NOMO-1 treated with DMSO at 0.1 percent for 48 hours (cell line): Measurements from ENCODE around the gene PLEKHN1.

Source experiments
- DNase-seq: peaks from one replicate; lab custom pipeline; 2025; ENCODE audit not compliant: unreplicated experiment; lab: John Stamatoyannopoulos, UW

The PLEKHN1 gene

DNA sequence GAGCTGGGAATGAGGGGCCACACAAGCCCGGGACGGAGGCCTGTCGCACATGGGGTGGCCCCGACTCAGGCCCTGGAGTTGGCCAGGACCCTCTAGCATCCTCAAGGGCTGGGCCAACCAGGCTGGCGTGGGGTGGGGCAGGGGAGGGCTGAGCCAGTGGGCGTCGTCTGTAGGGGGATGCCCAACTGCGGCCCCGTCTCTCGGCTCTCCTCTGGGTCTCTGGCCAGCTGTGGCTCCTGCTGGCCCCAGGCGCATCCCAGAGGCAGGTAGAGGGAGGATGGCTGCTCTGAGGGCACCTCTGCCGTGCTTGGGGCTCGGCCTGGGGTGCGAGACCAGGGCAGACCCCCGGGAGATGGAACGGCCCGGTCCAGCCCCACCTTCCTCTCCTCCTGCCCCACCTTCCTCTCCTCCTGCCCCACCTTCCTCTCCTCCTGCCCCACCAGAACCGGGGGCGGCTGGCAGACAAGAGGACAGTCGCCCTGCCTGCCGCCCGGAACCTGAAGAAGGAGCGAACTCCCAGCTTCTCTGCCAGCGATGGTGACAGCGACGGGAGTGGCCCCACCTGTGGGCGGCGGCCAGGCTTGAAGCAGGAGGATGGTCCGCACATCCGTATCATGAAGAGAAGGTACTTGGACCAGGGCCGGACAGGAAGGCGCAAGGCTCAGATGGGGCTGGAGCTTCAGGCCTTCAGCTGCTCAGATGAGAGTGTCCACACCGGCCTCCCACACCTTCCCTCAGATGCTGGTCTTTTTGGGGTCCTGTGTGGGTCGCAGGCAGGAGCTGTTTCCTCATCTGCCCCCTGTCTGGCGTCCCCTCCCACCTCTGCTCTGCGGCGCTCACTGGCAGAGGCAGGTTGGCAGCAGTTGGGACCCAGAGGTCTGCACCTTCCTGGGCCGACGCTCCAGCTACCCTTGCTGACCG is 36.3 kb upstream of the PLEKHN1 start:
- no peak for DNase-seq

- no peak for DNase-seq
These were observed 35.6 kb upstream of the PLEKHN1 start for GRCh38 chr1:930633-931138.

GRCh38 chr1:931380-932172 is 34.7 kb upstream of the PLEKHN1 start:
- no peak for DNase-seq

GRCh38 chr1:932173-932510 is 34.1 kb upstream of the PLEKHN1 start:
- no peak for DNase-seq

DNA sequence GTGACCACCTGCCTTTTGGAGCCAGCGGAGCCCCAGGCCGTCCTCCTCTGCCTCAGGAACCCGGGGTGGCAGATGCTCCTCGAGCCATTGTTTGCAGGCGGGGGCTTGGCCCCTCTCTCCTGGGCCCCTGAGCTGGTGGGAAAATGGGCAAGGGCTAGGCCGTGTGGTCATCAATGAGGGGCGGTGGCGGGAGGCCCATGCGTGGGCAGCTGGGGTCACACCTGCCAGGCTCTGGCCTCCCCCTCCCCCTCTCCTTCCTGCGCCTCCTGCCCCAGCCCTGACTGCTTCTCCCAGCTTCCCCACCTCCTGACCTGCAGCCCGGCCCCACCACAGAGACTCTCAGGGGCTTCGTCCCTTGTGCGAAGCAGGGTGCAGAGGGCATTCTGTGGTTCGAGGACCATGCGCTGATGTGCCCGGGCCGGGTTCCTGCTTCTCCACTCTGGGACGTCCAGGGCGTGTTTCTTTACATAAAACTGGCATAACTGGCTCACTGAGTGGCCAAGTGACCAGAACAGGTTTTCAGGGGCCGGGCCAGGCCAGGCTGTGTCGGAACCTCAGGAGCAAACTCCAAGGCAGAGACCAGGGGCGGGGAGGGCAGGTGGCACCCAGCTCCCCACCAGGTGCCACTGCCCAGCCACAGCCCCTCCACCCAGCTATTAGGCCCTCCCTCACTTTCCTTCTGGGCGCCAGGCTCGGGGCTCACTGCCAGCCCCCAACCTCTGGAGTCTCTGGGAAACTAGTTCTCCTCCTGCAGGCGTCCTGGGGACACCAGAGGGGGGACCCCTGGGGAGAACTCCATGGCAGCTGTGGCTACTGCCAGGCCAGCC is 33.3 kb upstream of the PLEKHN1 start:
- DNase-seq = no peak

DNA sequence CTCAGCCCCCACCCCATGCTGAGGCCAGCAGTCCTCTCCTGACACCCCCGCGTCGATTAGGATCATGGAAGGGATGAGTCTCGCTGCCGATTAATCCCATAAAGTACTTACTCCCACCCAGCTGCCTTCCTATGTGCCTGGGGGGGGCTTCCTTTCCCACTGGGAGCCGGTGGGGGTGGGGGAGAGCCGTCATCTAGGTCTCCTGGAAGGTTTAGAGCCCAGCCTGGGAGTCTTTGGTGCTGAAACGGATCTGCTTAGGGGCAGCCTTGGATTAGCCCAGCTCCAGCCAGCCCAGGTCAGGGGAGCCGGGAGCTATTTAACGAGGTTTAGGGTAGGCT is 32.7 kb upstream of the PLEKHN1 start:
- DNase-seq = no peak

GRCh38 chr1:934991-935750 is 31.1 kb upstream of the PLEKHN1 start:
- no peak for DNase-seq

DNA sequence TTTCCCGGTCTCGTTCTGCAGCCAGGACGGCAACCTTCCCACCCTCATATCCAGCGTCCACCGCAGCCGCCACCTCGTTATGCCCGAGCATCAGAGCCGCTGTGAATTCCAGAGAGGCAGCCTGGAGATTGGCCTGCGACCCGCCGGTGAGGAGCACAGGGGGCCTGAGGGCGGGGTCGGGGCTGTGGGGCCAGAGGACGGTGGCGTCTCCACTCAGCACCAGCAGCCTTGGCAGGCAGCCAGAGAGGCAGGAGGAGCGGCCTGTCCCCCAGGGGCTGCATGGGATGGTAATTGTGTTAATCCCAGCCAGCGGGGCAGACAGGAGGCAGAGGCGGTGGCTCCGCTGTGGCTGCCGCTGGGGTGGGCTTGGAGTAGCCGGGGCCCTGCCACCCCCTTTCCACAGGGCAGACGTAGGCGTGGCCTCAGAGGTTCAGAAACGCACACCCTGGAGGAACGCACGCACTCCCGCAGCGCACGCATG is 30.5 kb upstream of the PLEKHN1 start:
- no peak for DNase-seq

DNA sequence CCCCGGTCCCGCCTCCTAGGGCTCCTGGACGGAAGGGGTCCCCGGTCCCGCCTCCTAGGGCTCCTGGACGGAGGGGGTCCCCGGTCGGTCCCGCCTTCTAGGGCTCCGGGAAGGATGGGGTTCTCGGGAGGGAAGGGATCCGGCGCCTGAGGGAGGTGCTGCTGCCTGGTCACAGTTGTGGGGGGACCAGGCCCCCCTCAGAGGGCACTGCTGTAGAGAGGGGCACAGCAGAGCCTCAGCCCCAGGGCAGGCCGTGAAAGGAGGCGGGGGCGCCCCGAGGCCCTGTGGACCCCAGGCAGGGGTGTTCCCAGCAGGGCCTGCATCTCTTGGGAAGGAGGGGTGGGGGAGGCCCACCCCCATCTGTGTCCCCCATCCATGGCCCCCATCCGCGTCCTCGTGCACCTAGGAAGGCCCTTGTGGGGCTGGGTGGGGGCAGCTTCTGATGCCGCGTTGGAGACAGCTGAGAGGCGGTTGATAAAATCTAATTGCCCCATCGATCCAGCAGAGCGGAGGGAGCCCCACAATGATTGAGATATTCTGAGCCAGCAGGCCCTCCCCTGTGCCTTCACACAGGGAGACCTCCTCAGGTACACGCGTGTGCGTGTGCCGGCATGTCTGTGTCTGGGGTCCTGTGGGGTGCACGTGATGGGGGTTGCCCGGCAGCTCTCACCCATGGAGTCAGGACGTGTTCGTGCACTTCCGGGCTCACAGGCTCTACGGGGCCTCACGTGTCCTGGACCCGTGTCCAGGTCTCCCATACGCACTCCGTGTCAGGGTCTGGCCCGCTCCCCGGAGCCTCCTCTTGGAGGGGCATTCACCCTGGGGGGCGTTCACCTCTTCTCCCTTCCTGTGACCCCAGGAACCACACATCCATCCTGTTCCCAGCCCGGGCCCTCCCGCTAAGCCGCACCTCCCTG is 29.7 kb upstream of the PLEKHN1 start:
- no peak for DNase-seq

DNA sequence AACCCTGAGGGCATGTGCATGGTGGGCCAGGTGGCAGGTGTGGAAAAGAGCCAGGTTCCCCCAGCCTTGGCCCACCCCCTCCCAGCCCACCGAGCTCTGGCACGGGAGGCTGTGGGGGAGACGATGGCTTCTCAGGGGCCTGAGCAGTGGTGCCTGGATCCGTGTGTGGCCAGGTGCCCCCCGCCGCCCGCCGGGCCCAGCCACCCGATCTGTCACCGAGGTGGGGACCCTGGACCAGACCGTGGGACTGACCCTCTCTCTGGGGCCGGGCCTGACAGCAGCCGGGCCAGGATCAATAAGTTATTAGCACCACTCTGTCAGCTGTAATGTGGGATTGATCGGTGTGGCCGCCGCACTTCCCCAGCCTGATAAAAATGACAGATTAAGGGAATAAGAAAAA is 28.8 kb upstream of the PLEKHN1 start:
- DNase-seq = no peak

- DNase-seq = no peak
These were observed 28.1 kb upstream of the PLEKHN1 start for GRCh38 chr1:938088-938683.

GRCh38 chr1:938711-939489 is 27.4 kb upstream of the PLEKHN1 start:
- DNase-seq = no peak

DNA sequence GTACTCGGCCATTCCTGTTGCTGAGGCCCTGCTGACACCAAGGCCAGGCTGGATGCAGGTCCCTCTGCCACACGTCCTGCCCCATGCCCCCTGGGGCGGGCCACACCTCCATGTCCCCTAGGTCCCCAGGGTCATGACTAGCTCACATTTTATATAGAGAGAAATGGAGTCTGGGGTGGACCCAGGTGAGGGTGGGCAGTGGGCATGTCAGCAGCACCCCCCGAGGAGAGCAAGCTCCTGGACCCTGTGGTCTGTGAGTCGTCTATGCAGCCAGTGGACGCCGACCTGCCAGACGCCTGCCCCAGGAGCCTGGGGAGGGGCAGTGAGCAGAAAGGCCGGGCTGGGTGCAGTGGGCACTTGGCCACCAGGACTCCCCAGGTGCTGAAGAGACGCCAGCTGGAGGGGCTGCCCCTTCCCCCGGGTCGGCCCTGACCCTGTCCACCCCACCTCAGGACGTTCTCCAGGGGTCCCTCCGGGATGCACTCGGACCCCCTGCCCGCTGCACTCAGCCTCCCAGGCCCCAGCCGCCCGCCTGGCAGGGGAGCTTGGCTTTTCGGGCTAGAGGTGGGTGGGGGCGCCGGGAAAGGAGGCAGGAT is 26.7 kb upstream of the PLEKHN1 start:
- no peak for DNase-seq

GRCh38 chr1:940107-941014 is 25.9 kb upstream of the PLEKHN1 start:
- DNase-seq = no peak

DNA sequence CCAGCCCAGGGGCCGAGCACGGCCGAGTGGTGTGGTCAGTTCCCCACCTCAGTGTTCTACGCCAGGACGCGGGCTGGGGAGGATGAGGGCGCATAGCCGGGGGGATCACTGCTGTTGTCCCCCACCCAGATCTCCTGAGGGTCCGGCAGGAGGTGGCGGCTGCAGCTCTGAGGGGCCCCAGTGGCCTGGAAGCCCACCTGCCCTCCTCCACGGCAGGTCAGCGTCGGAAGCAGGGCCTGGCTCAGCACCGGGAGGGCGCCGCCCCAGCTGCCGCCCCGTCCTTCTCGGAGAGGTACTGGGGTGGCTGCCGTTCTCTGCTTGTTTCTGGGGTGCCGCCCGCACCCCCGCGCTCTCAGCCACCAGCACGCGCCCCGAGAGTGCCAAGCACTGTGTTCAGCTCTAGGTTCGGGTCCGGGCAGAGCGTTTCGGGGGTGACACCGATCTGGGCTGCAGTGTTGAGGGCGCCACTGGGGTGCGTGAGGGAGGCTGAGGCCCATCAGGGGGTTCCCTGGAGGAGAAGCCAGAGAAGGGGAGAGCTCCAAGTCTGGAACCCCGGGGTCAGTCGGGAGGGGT is 25.2 kb upstream of the PLEKHN1 start:
- DNase-seq = no peak

GRCh38 chr1:941588-942383 is 24.5 kb upstream of the PLEKHN1 start:
- DNase-seq = peak; percentile 18
